ENCODE data around the gene IL1RAPL1. TPM values are rescaled to one million over a fixed set of nuclear protein-coding genes. Genes with fewer than 3 reads are reported as not detected.

IL1RAPL1 gene
- total RNA-seq, 2 donors from 2014 or later: 0.66 to 1.1 TPM

- Histone ChIP-seq H3K27ac (ENCODE audit: low read depth, low read length) (no peak overlapping the region), H3K9me3 (ENCODE audit: control insufficient read depth, low read length) (no peaks in the 10 kb centered on the region), H3K36me3 (ENCODE audit: control insufficient read depth, insufficient read depth, low read length) (no peaks in the 10 kb centered on the region), H3K4me1 (ENCODE audit: control insufficient read depth, insufficient read depth, low read length) (no peaks in the 10 kb centered on the region), H3K27me3 (ENCODE audit: control insufficient read depth, insufficient read depth, low read length, poor library complexity, severe bottlenecking) (no peaks in the 10 kb centered on the region), H3K9ac (ENCODE audit: extremely low read depth, low read length, poor library complexity, severe bottlenecking) (no peak overlapping the region), H3K4me3 (ENCODE audit: low read length) (no peak overlapping the region)
- Mint-ChIP-seq H3K36me3 (ENCODE audit: low read depth) (no peaks in the 10 kb centered on the region), H3K27ac (no peak overlapping the region), H3K4me1 (no peaks in the 10 kb centered on the region), H3K9me3 (no peaks in the 10 kb centered on the region), H3K27me3 (ENCODE audit: insufficient read depth) (no peaks in the 10 kb centered on the region), H3K4me3 (no peak overlapping the region)
- no peak for DNase-seq
- TF ChIP-seq CTCF (conservative IDR thresholded peaks at IDR 0.05): no peak
Observed at GRCh38 chrX:29852767-29853166, 1265.5 kb downstream of the IL1RAPL1 start.

- no peaks in the 10 kb centered on the region for H3K4me1 Mint-ChIP-seq
- no peaks in the 10 kb centered on the region for H3K4me1 ChIP-seq (ENCODE audit: control insufficient read depth, insufficient read depth, low read length)
- no peak for TF ChIP-seq CTCF (conservative IDR thresholded peaks at IDR 0.05)
- no peaks in the 10 kb centered on the region for H3K27me3 Mint-ChIP-seq (ENCODE audit: insufficient read depth)
- no peaks in the 10 kb centered on the region for H3K36me3 ChIP-seq (ENCODE audit: control insufficient read depth, insufficient read depth, low read length)
- no peaks in the 10 kb centered on the region for H3K9me3 Mint-ChIP-seq
- no peak overlapping the region for H3K9ac ChIP-seq (ENCODE audit: extremely low read depth, low read length, poor library complexity, severe bottlenecking)
- no peak overlapping the region for H3K4me3 Mint-ChIP-seq
- no peaks in the 10 kb centered on the region for H3K36me3 Mint-ChIP-seq (ENCODE audit: low read depth)
- no peak overlapping the region for H3K4me3 ChIP-seq (ENCODE audit: low read length)
- no peak overlapping the region for H3K27ac Mint-ChIP-seq
- no peak for DNase-seq
- no peaks in the 10 kb centered on the region for H3K9me3 ChIP-seq (ENCODE audit: control insufficient read depth, low read length)
- H3K27me3 ChIP-seq (ENCODE audit: control insufficient read depth, insufficient read depth, low read length, poor library complexity, severe bottlenecking): no peaks in the 10 kb centered on the region
- no peak overlapping the region for H3K27ac ChIP-seq (ENCODE audit: low read depth, low read length)
Observed at GRCh38 chrX:29858714-29859113, 1271.5 kb downstream of the IL1RAPL1 start.

- no peak for DNase-seq
- H3K27me3 ChIP-seq (ENCODE audit: control insufficient read depth, insufficient read depth, low read length, poor library complexity, severe bottlenecking): no peaks in the 10 kb centered on the region
- H3K9me3 Mint-ChIP-seq: no peaks in the 10 kb centered on the region
- H3K27ac Mint-ChIP-seq: no peak overlapping the region
- no peak overlapping the region for H3K9ac ChIP-seq (ENCODE audit: extremely low read depth, low read length, poor library complexity, severe bottlenecking)
- H3K9me3 ChIP-seq (ENCODE audit: control insufficient read depth, low read length): no peaks in the 10 kb centered on the region
- H3K4me3 Mint-ChIP-seq: no peak overlapping the region
- no peak overlapping the region for H3K4me3 ChIP-seq (ENCODE audit: low read length)
- WGBS, 2 experiments (ENCODE audit: insufficient coverage in 1 of 2, insufficient read length in 1 of 2): 92% methylated on average over 5 of the region's 7 CpGs; no CpG with 5 or more reads in 1 of the 2 experiments
- no peaks in the 10 kb centered on the region for H3K4me1 Mint-ChIP-seq
- no peak for TF ChIP-seq CTCF (conservative IDR thresholded peaks at IDR 0.05)
- H3K36me3 ChIP-seq (ENCODE audit: control insufficient read depth, insufficient read depth, low read length): no peaks in the 10 kb centered on the region
- H3K4me1 ChIP-seq (ENCODE audit: control insufficient read depth, insufficient read depth, low read length): no peaks in the 10 kb centered on the region
- H3K27ac ChIP-seq (ENCODE audit: low read depth, low read length): no peak overlapping the region
- no peaks in the 10 kb centered on the region for H3K36me3 Mint-ChIP-seq (ENCODE audit: low read depth)
- H3K27me3 Mint-ChIP-seq (ENCODE audit: insufficient read depth): no peaks in the 10 kb centered on the region
Observed at GRCh38 chrX:29862126-29862677, 1275.0 kb downstream of the IL1RAPL1 start.
